ENCODE measurements around the gene BEND6. TPM values are rescaled to one million over a fixed set of nuclear protein-coding genes. Genes with fewer than 3 reads are reported as not detected.

Gene BEND6
- total RNA-seq, 1 donor from 2014 or later: 2.7 TPM

GRCh38 chr6:56923565-56923964, 31.3 kb upstream of the BEND6 start:
- no peak for TF ChIP-seq CTCF (IDR thresholded peaks at IDR 0.05; ENCODE audit: insufficient read depth, low read length, poor library complexity, severe bottlenecking)
- Histone ChIP-seq H3K4me3 (ENCODE audit: low read depth, low read length) (no peak overlapping the region), H3K27me3 (ENCODE audit: control insufficient read depth, insufficient read depth, low read length) (no peaks in the 10 kb centered on the region), H3K36me3 (ENCODE audit: control insufficient read depth, insufficient read depth, low read length) (no peaks in the 10 kb centered on the region)
- DNase-seq (ENCODE audit: low read depth): no peak

GRCh38 chr6:56927538-56928453, 27.1 kb upstream of the BEND6 start:
- no peak for TF ChIP-seq CTCF (IDR thresholded peaks at IDR 0.05; ENCODE audit: insufficient read depth, low read length, poor library complexity, severe bottlenecking)
- no peak for DNase-seq (ENCODE audit: low read depth)
- no peaks in the 10 kb centered on the region for H3K27me3 ChIP-seq (ENCODE audit: control insufficient read depth, insufficient read depth, low read length)

DNA sequence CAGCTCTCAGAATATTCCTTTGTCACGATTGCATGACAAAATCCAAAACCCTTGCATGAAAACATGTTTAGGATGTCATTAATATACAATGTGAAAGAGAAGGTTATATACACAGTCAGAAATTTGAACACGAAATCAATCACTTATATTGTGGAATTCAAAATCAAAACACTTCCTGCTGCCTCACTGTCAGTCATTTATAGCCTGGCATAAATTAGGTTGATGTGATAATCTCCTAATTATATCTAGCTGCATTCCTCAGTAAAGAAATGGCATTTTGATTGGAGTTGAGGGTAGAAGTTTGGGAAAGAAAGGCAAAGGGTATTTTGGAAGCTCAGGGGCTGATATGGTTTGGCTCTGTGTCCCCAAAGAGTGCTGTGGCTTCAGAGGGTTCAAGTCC, 24.1 kb upstream of the BEND6 start:
- Histone ChIP-seq H3K27me3 (ENCODE audit: control insufficient read depth, insufficient read depth, low read length) (no peaks in the 10 kb centered on the region), H3K4me3 (ENCODE audit: low read depth, low read length) (no peak overlapping the region), H3K36me3 (ENCODE audit: control insufficient read depth, insufficient read depth, low read length) (no peaks in the 10 kb centered on the region)
- DNase-seq (ENCODE audit: low read depth): no peak
- TF ChIP-seq CTCF (IDR thresholded peaks at IDR 0.05; ENCODE audit: insufficient read depth, low read length, poor library complexity, severe bottlenecking): no peak

More at GRCh38 chr6:56927538-56928453, 27.1 kb upstream of the BEND6 start:
- H3K4me3 ChIP-seq (ENCODE audit: low read depth, low read length): no peak overlapping the region
- H3K36me3 ChIP-seq (ENCODE audit: control insufficient read depth, insufficient read depth, low read length): no peaks in the 10 kb centered on the region

- no peaks in the 10 kb centered on the region for H3K36me3 ChIP-seq (ENCODE audit: control insufficient read depth, insufficient read depth, low read length)
These were observed 21.9 kb upstream of the BEND6 start for GRCh38 chr6:56932910-56933477.

GRCh38 chr6:56933650-56934049, 21.3 kb upstream of the BEND6 start:
- no peak for TF ChIP-seq CTCF (IDR thresholded peaks at IDR 0.05; ENCODE audit: insufficient read depth, low read length, poor library complexity, severe bottlenecking)
- DNase-seq (ENCODE audit: low read depth): no peak
- H3K36me3 ChIP-seq (ENCODE audit: control insufficient read depth, insufficient read depth, low read length): no peaks in the 10 kb centered on the region

More at GRCh38 chr6:56932910-56933477, 21.9 kb upstream of the BEND6 start:
- Histone ChIP-seq H3K27me3 (ENCODE audit: control insufficient read depth, insufficient read depth, low read length) (no peaks in the 10 kb centered on the region), H3K4me3 (ENCODE audit: low read depth, low read length) (no peak overlapping the region)
- TF ChIP-seq CTCF (IDR thresholded peaks at IDR 0.05; ENCODE audit: insufficient read depth, low read length, poor library complexity, severe bottlenecking): no peak
- DNase-seq (ENCODE audit: low read depth): no peak

More at GRCh38 chr6:56933650-56934049, 21.3 kb upstream of the BEND6 start:
- H3K4me3 ChIP-seq (ENCODE audit: low read depth, low read length): no peak overlapping the region
- H3K27me3 ChIP-seq (ENCODE audit: control insufficient read depth, insufficient read depth, low read length): no peaks in the 10 kb centered on the region

Measured in kidney epithelial cell (primary cell).